Activated naive CD8-positive, alpha-beta T cell treated with anti-CD3 and anti-CD28 coated beads for 36 hours (primary cell): ENCODE data around the gene VAC14. TPM values are rescaled to one million over a fixed set of nuclear protein-coding genes. Genes with fewer than 3 reads are reported as not detected.

Experiments used
- DNase-seq: peaks from one replicate; pipeline ENCODE4 v3.0.0; 2021
- H3K27ac Mint-ChIP-seq: one replicate; pipeline ENCODE4 v1.8.0; 2022; ENCODE audit warnings: mild to moderate bottlenecking, moderate library complexity, mixed read lengths
- H3K27me3 Mint-ChIP-seq: one replicate; pipeline ENCODE4 v1.8.0; 2022; ENCODE audit warnings: mild to moderate bottlenecking, mixed read lengths
- H3K36me3 Mint-ChIP-seq: one replicate; pipeline ENCODE4 v1.8.0; 2021; ENCODE audit warnings: mild to moderate bottlenecking, mixed read lengths
- H3K4me1 Mint-ChIP-seq: one replicate; pipeline ENCODE4 v1.8.0; 2021; ENCODE audit warnings: mixed read lengths
- H3K4me3 Mint-ChIP-seq: one replicate; pipeline ENCODE4 v1.8.0; 2022; ENCODE audit warnings: mild to moderate bottlenecking, moderate library complexity, mixed read lengths
- H3K9me3 Mint-ChIP-seq: one replicate; pipeline ENCODE4 v1.8.0; 2022; ENCODE audit warnings: mixed read lengths
- total RNA-seq, 2 experiments: library from RNA; stranded (reverse); gene quantifications; one replicate each; pipeline ENCODE4 v1.2.3, GENCODE V29; 2021

Gene VAC14
- total RNA-seq, 2 experiments from 2014 or later = 36.0 to 37.5 TPM

GRCh38 chr16:70793851-70794502 lies 7.0 kb downstream of the VAC14 start:
- no peak for DNase-seq
- Mint-ChIP-seq H3K9me3 (no peaks in the 10 kb centered on the region), H3K4me1 (peaks cover 32% of the 10 kb centered on the region), H3K27ac (no peak overlapping the region), H3K4me3 (no peak overlapping the region), H3K36me3 (peaks cover 3% of the 10 kb centered on the region), H3K27me3 (no peaks in the 10 kb centered on the region)

- no peak for DNase-seq
- no peak overlapping the region for H3K27ac Mint-ChIP-seq
- H3K4me1 Mint-ChIP-seq = peaks cover 16% of the 10 kb centered on the region
- H3K27me3 Mint-ChIP-seq = no peaks in the 10 kb centered on the region
- no peaks in the 10 kb centered on the region for H3K9me3 Mint-ChIP-seq
- H3K4me3 Mint-ChIP-seq = no peak overlapping the region
- no peaks in the 10 kb centered on the region for H3K36me3 Mint-ChIP-seq
These were observed 10.1 kb downstream of the VAC14 start for GRCh38 chr16:70790815-70791214.

- H3K4me1 Mint-ChIP-seq = peaks cover 16% of the 10 kb centered on the region
- no peaks in the 10 kb centered on the region for H3K9me3 Mint-ChIP-seq
- H3K36me3 Mint-ChIP-seq = no peaks in the 10 kb centered on the region
- H3K4me3 Mint-ChIP-seq = no peak overlapping the region
- H3K27me3 Mint-ChIP-seq = no peaks in the 10 kb centered on the region
- DNase-seq = no peak
- no peak overlapping the region for H3K27ac Mint-ChIP-seq
These were observed 11.1 kb downstream of the VAC14 start for GRCh38 chr16:70789595-70790447.

GRCh38 chr16:70788668-70789594 lies 12.0 kb downstream of the VAC14 start:
- no peak overlapping the region for H3K27ac Mint-ChIP-seq
- H3K36me3 Mint-ChIP-seq = no peaks in the 10 kb centered on the region
- no peaks in the 10 kb centered on the region for H3K27me3 Mint-ChIP-seq
- H3K4me1 Mint-ChIP-seq = peaks cover 13% of the 10 kb centered on the region
- no peaks in the 10 kb centered on the region for H3K9me3 Mint-ChIP-seq
- DNase-seq = no peak
- H3K4me3 Mint-ChIP-seq = no peak overlapping the region

GRCh38 chr16:70786020-70786755 lies 14.8 kb downstream of the VAC14 start:
- DNase-seq = no peak
- peaks cover 23% of the 10 kb centered on the region for H3K36me3 Mint-ChIP-seq
- H3K4me3 Mint-ChIP-seq = no peak overlapping the region
- peaks cover 8% of the 10 kb centered on the region for H3K4me1 Mint-ChIP-seq
- H3K9me3 Mint-ChIP-seq = peaks cover 5% of the 10 kb centered on the region
- H3K27me3 Mint-ChIP-seq = no peaks in the 10 kb centered on the region
- no peak overlapping the region for H3K27ac Mint-ChIP-seq

GRCh38 chr16:70784692-70785555 lies 16.0 kb downstream of the VAC14 start:
- DNase-seq = no peak
- Mint-ChIP-seq H3K4me3 (no peak overlapping the region), H3K36me3 (peaks cover 35% of the 10 kb centered on the region), H3K27me3 (no peaks in the 10 kb centered on the region), H3K4me1 (peaks cover 3% of the 10 kb centered on the region), H3K9me3 (peaks cover 5% of the 10 kb centered on the region), H3K27ac (no peak overlapping the region)

- Mint-ChIP-seq H3K9me3 (peaks cover 5% of the 10 kb centered on the region), H3K36me3 (peaks cover 35% of the 10 kb centered on the region), H3K4me1 (peaks cover 3% of the 10 kb centered on the region), H3K27ac (no peak overlapping the region), H3K27me3 (no peaks in the 10 kb centered on the region), H3K4me3 (no peak overlapping the region)
- no peak for DNase-seq
These were observed 18.7 kb downstream of the VAC14 start for GRCh38 chr16:70782237-70782636.

GRCh38 chr16:70781800-70782199 lies 19.2 kb downstream of the VAC14 start:
- no peak overlapping the region for H3K27ac Mint-ChIP-seq
- peaks cover 35% of the 10 kb centered on the region for H3K36me3 Mint-ChIP-seq
- H3K4me3 Mint-ChIP-seq = no peak overlapping the region

GRCh38 chr16:70780546-70780945 lies 20.4 kb downstream of the VAC14 start:
- Mint-ChIP-seq H3K27ac (no peak overlapping the region), H3K36me3 (peaks cover 35% of the 10 kb centered on the region), H3K27me3 (no peaks in the 10 kb centered on the region), H3K4me1 (no peaks in the 10 kb centered on the region), H3K9me3 (peaks cover 5% of the 10 kb centered on the region), H3K4me3 (no peak overlapping the region)
- no peak for DNase-seq

More at GRCh38 chr16:70781800-70782199, 19.2 kb downstream of the VAC14 start:
- Mint-ChIP-seq H3K4me1 (peaks cover 2% of the 10 kb centered on the region), H3K27me3 (no peaks in the 10 kb centered on the region), H3K9me3 (peaks cover 5% of the 10 kb centered on the region)
- DNase-seq = no peak

- DNase-seq = no peak
- Mint-ChIP-seq H3K4me3 (no peak overlapping the region), H3K27ac (no peak overlapping the region), H3K36me3 (peaks cover 35% of the 10 kb centered on the region), H3K9me3 (peaks cover 5% of the 10 kb centered on the region), H3K27me3 (no peaks in the 10 kb centered on the region), H3K4me1 (no peaks in the 10 kb centered on the region)
These were observed 21.6 kb downstream of the VAC14 start for GRCh38 chr16:70779361-70779760.

GRCh38 chr16:70778901-70779309 lies 22.1 kb downstream of the VAC14 start:
- H3K27ac Mint-ChIP-seq = no peak overlapping the region
- no peaks in the 10 kb centered on the region for H3K4me1 Mint-ChIP-seq
- no peak for DNase-seq
- H3K4me3 Mint-ChIP-seq = no peak overlapping the region
- H3K9me3 Mint-ChIP-seq = peaks cover 5% of the 10 kb centered on the region
- H3K27me3 Mint-ChIP-seq = no peaks in the 10 kb centered on the region
- H3K36me3 Mint-ChIP-seq = peaks cover 38% of the 10 kb centered on the region

- no peak overlapping the region for H3K27ac Mint-ChIP-seq
- H3K4me1 Mint-ChIP-seq = no peaks in the 10 kb centered on the region
- DNase-seq = no peak
- peaks cover 5% of the 10 kb centered on the region for H3K9me3 Mint-ChIP-seq
- peaks cover 31% of the 10 kb centered on the region for H3K36me3 Mint-ChIP-seq
- no peak overlapping the region for H3K4me3 Mint-ChIP-seq
- no peaks in the 10 kb centered on the region for H3K27me3 Mint-ChIP-seq
These were observed 23.0 kb downstream of the VAC14 start for GRCh38 chr16:70777973-70778406.

GRCh38 chr16:70777496-70777895 lies 23.5 kb downstream of the VAC14 start:
- DNase-seq = no peak
- no peaks in the 10 kb centered on the region for H3K4me1 Mint-ChIP-seq
- H3K9me3 Mint-ChIP-seq = peaks cover 5% of the 10 kb centered on the region
- no peaks in the 10 kb centered on the region for H3K27me3 Mint-ChIP-seq
- peaks cover 28% of the 10 kb centered on the region for H3K36me3 Mint-ChIP-seq
- no peak overlapping the region for H3K4me3 Mint-ChIP-seq
- no peak overlapping the region for H3K27ac Mint-ChIP-seq
